Liver (tissue), 9 donors: ENCODE data around the gene UBE2S. TPM values are rescaled to one million over a fixed set of nuclear protein-coding genes. Genes with fewer than 3 reads are reported as not detected.

Experiments used
- DNase-seq: peaks from one replicate; pipeline ENCODE4 v3.0.0-alpha.2; 2017; ENCODE audit warnings: low spot score
- H3K27ac ChIP-seq, 2 donors: one replicate each; pipeline ENCODE4 v1.7.0; 2013; ENCODE audit warnings: inconsistent platforms in 2 of 2, low read length in 2 of 2, control low read depth in 1 of 2, low read depth in 1 of 2, mild to moderate bottlenecking in 1 of 2
- H3K27me3 ChIP-seq, 4 donors: one replicate each; pipeline versions ENCODE4 v1.6.1 to v1.7.0; 2013; ENCODE audit warnings: low read length in 3 of 4, inconsistent platforms in 1 of 4, mild to moderate bottlenecking in 1 of 4, moderate library complexity in 1 of 4; ENCODE audit not compliant: control insufficient read depth in 4 of 4, insufficient read depth in 4 of 4
- H3K36me3 ChIP-seq, 4 donors: one replicate each; pipeline versions ENCODE4 v1.6.1 to v1.7.0; 2013; ENCODE audit warnings: low read length in 3 of 4, mild to moderate bottlenecking in 3 of 4, low read depth in 1 of 4, moderate library complexity in 1 of 4; ENCODE audit not compliant: control insufficient read depth in 4 of 4, insufficient read depth in 3 of 4
- H3K4me1 ChIP-seq, 4 donors: one replicate each; pipeline versions ENCODE4 v1.6.1 to v1.7.0; 2013; ENCODE audit warnings: low read length in 3 of 4, mild to moderate bottlenecking in 3 of 4, moderate library complexity in 1 of 4; ENCODE audit not compliant: control insufficient read depth in 4 of 4, insufficient read depth in 4 of 4
- H3K4me3 ChIP-seq, 3 donors: one replicate each; pipeline versions ENCODE4 v1.6.1 to v1.7.0; 2013; ENCODE audit warnings: low read length in 3 of 3, control low read depth in 1 of 3, low read depth in 1 of 3, mild to moderate bottlenecking in 1 of 3
- H3K9ac ChIP-seq, 2 donors: one replicate each; pipeline ENCODE4 v1.7.0; 2013; ENCODE audit warnings: low read length in 2 of 2, mild to moderate bottlenecking in 2 of 2, moderate library complexity in 2 of 2, control low read depth in 1 of 2, low read depth in 1 of 2
- H3K9me3 ChIP-seq, 4 donors: one replicate each; pipeline versions ENCODE4 v1.6.1 to v1.7.0; 2013; ENCODE audit warnings: low read length in 3 of 4; ENCODE audit not compliant: control insufficient read depth in 4 of 4
- ATF3 ChIP-seq: IDR thresholded peaks from 2 replicates; pipeline ENCODE4 v1.6.1; 2016; ENCODE audit warnings: antibody characterized with exemption
- CTCF ChIP-seq: fragments of 150-350 bp; IDR thresholded peaks from 2 replicates; pipeline ENCODE4 v1.5.1; 2017; ENCODE audit warnings: improper control_type of control experiment, low read depth, low read length; ENCODE audit not compliant: missing input control
- EGR1 ChIP-seq, 2 donors: IDR thresholded peaks; 2 replicates each; pipeline ENCODE4 v1.6.1; 2016 to 2018; ENCODE audit warnings: antibody characterized with exemption in 2 of 2, low read depth in 2 of 2
- FOXA1 ChIP-seq: IDR thresholded peaks from 2 replicates; pipeline ENCODE4 v1.6.1; 2016; ENCODE audit warnings: antibody characterized with exemption
- FOXA2 ChIP-seq: IDR thresholded peaks from 2 replicates; pipeline ENCODE4 v1.6.1; 2016; ENCODE audit warnings: antibody characterized with exemption
- GABPA ChIP-seq, 2 donors: IDR thresholded peaks in 1 of 2; conservative IDR thresholded peaks in 1 of 2; 2 replicates each; pipeline ENCODE4 v1.6.1; 2016; ENCODE audit warnings: antibody characterized with exemption in 2 of 2, mild to moderate bottlenecking in 1 of 2, moderate library complexity in 1 of 2
- HNF4A ChIP-seq, 2 donors: conservative IDR thresholded peaks; 2 replicates each; pipeline ENCODE4 v1.6.1; 2016; ENCODE audit warnings: antibody characterized with exemption in 2 of 2, mild to moderate bottlenecking in 2 of 2
- HNF4G ChIP-seq: IDR thresholded peaks from 2 replicates; pipeline ENCODE4 v1.6.1; 2016; ENCODE audit warnings: antibody characterized with exemption
- JUND ChIP-seq, 2 donors: IDR thresholded peaks; 2 replicates each; pipeline ENCODE4 v1.6.1; 2016; ENCODE audit warnings: antibody characterized with exemption in 2 of 2
- MAX ChIP-seq: IDR thresholded peaks from 2 replicates; pipeline ENCODE4 v1.6.1; 2016; ENCODE audit warnings: antibody characterized with exemption
- NR2F2 ChIP-seq: IDR thresholded peaks from 2 replicates; pipeline ENCODE4 v1.6.1; 2016; ENCODE audit warnings: antibody characterized with exemption
- RAD21 ChIP-seq, 2 donors: IDR thresholded peaks; 2 replicates each; pipeline ENCODE4 v1.6.1; 2016; ENCODE audit warnings: antibody characterized with exemption in 2 of 2, mild to moderate bottlenecking in 2 of 2
- REST ChIP-seq: IDR thresholded peaks from 2 replicates; pipeline ENCODE4 v1.6.1; 2016; ENCODE audit warnings: antibody characterized with exemption, mild to moderate bottlenecking
- RXRA ChIP-seq, 2 donors: IDR thresholded peaks; 2 replicates each; pipeline ENCODE4 v1.6.1; 2017 to 2018; ENCODE audit warnings: antibody characterized with exemption in 2 of 2, mild to moderate bottlenecking in 1 of 2
- SP1 ChIP-seq: IDR thresholded peaks from 2 replicates; pipeline ENCODE4 v1.6.1; 2018; ENCODE audit warnings: antibody characterized with exemption, mild to moderate bottlenecking
- TAF1 ChIP-seq: conservative IDR thresholded peaks from 2 replicates; pipeline ENCODE4 v1.6.1; 2016; ENCODE audit warnings: antibody characterized with exemption, mild to moderate bottlenecking
- YY1 ChIP-seq: IDR thresholded peaks from 2 replicates; pipeline ENCODE4 v1.6.1; 2016; ENCODE audit warnings: antibody characterized with exemption, mild to moderate bottlenecking
- ZBTB33 ChIP-seq: IDR thresholded peaks from 2 replicates; pipeline ENCODE4 v1.6.1; 2016; ENCODE audit warnings: antibody characterized with exemption
- WGBS: extraction: QIAGEN DNeasy Blood & Tissue Kit; methylation state at CpG from one replicate; pipeline ENCODE4 v1.1.7; 2013; 5-methylcytosine and 5-hydroxymethylcytosine counted together
- polyA plus RNA-seq, 2 donors: library from polyadenylated mRNA; stranded (reverse) in 1 of 2; unstranded in 1 of 2; fragments of 200-250 nt in 1 of 2; fragments of >200 nt in 1 of 2; fragmentation: Nextera tagmentation in 1 of 2; extraction: Ambion mirVana in 1 of 2; gene quantifications; one replicate each; pipeline versions ENCODE4 v1.2.1 to v1.2.3, GENCODE V29; 2013 to 2015
- total RNA-seq, 2 donors: library from RNA; depleted of rRNA; stranded (reverse); fragments of >200 nt; gene quantifications; one replicate each; pipeline ENCODE4 v1.2.3, GENCODE V29; 2014
- donor health status: healthy.
- donor health status: healthy.
- donor health status: healthy.
- donor health status: healthy.
- donor health status: healthy.

UBE2S gene
- total and polyA plus RNA-seq, 4 donors = 5.2 to 95.2 (median 6.8) TPM

- no peak for DNase-seq
- WGBS = 87% methylated on average over 19 of the region's 19 CpGs
- TF ChIP-seq FOXA2 = no peak
- no peak for TF ChIP-seq RAD21 (IDR thresholded peaks at IDR 0.05)
- no peak for TF ChIP-seq RXRA (IDR thresholded peaks at IDR 0.05)
- TF ChIP-seq TAF1 = no peak
- TF ChIP-seq YY1 = no peak
- no peak for TF ChIP-seq EGR1 (IDR thresholded peaks at IDR 0.05; ENCODE audit: low read depth in 2 of 2)
- TF ChIP-seq SP1 = no peak
- Histone ChIP-seq H3K27ac (no peak overlapping the region), H3K36me3 (no peaks in the 10 kb centered on the region), H3K9me3 (no peaks in the 10 kb centered on the region), H3K27me3 (peaks cover 0 to 4% (median 0%) of the 10 kb centered on the region in 4 donors), H3K9ac (no peak overlapping the region), H3K4me1 (peaks cover 0 to 4% (median under 1%) of the 10 kb centered on the region in 4 donors), H3K4me3 (no peak overlapping the region)
Observed at GRCh38 chr19:55358493-55358892, 49.1 kb downstream of the UBE2S start.

- no peaks in the 10 kb centered on the region for H3K9me3 ChIP-seq
- no peak overlapping the region for H3K9ac ChIP-seq
- no peaks in the 10 kb centered on the region for H3K36me3 ChIP-seq
- no peak overlapping the region for H3K4me3 ChIP-seq
- TF ChIP-seq CTCF = no peak
- TF ChIP-seq HNF4A (conservative IDR thresholded peaks at IDR 0.05) = no peak
- TF ChIP-seq FOXA2 = no peak
- TF ChIP-seq NR2F2 = no peak
- TF ChIP-seq RXRA (IDR thresholded peaks at IDR 0.05) = no peak
- no peak for TF ChIP-seq HNF4G
- no peak for TF ChIP-seq TAF1
- TF ChIP-seq ZBTB33 = no peak
- no peak for TF ChIP-seq MAX
- TF ChIP-seq GABPA (IDR thresholded peaks at IDR 0.05 in 1 of 2, conservative IDR thresholded peaks at IDR 0.05 in 1 of 2) = no peak
- TF ChIP-seq RAD21 (IDR thresholded peaks at IDR 0.05) = no peak
- no peak for TF ChIP-seq ATF3
- no peak for TF ChIP-seq EGR1 (IDR thresholded peaks at IDR 0.05; ENCODE audit: low read depth in 2 of 2)
- no peak for TF ChIP-seq REST
- TF ChIP-seq JUND (IDR thresholded peaks at IDR 0.05) = no peak
- no peak for TF ChIP-seq SP1
- no peak for TF ChIP-seq FOXA1
- TF ChIP-seq YY1 = no peak
- 31% methylated on average over 13 of the region's 13 CpGs for WGBS
- no peak overlapping the region for H3K27ac ChIP-seq
- DNase-seq = no peak
- H3K4me1 ChIP-seq = peaks cover 0 to 4% (median 1%) of the 10 kb centered on the region in 4 donors
- H3K27me3 ChIP-seq = peaks cover 0 to 8% (median 6%) of the 10 kb centered on the region in 4 donors
Observed at GRCh38 chr19:55355213-55355821, 52.3 kb downstream of the UBE2S start.
